ENCODE results near the gene GJB1.
"Not testable (repeated sequence)": the region's sequence is repeated elsewhere in the genome, so short reads cannot be mapped to it uniquely, and the experiment has no call there.

The GJB1 gene

GRCh38 chrX:71256856-71257255 lies 33.8 kb downstream of the GJB1 start:
- DNase-seq, result no peak

- not testable (repeated sequence) for DNase-seq
Observed at GRCh38 chrX:71268624-71269023, 45.6 kb downstream of the GJB1 start.

- DNase-seq, result no peak
Observed at GRCh38 chrX:71269801-71270395, 46.9 kb downstream of the GJB1 start.

- DNase-seq, result not testable (repeated sequence)
Observed at GRCh38 chrX:71272313-71272712, 49.3 kb downstream of the GJB1 start.

Measured in CD4-positive, alpha-beta T cell treated with Interleukin-15 for 1 hour (primary cell).